H1 (cell line): ENCODE measurements around the gene CEP192. TPM values are rescaled to one million over a fixed set of nuclear protein-coding genes. Genes with fewer than 3 reads are reported as not detected.

Experiments
- CHD7 ChIP-seq: fragments of 300-600 bp; sonication (generic); IDR thresholded peaks from 2 replicates; pipeline ENCODE4 v1.7.1; 2012; ENCODE audit warnings: low read length, moderate library complexity, mild to moderate bottlenecking, inconsistent platforms; ENCODE audit not compliant: insufficient replicate concordance
- EZH2 ChIP-seq: fragments of 200-600 bp; sonication (generic); IDR thresholded peaks from 2 replicates; pipeline ENCODE4 v1.7.1; 2012; ENCODE audit warnings: low read depth, mild to moderate bottlenecking, moderate library complexity, low read length, inconsistent platforms; ENCODE audit not compliant: severe bottlenecking
- JUN ChIP-seq: IDR thresholded peaks from 2 replicates; pipeline ENCODE4 v1.6.1; 2011; ENCODE audit warnings: low read depth, mild to moderate bottlenecking, improper control_type of control experiment, low read length
- KDM4A ChIP-seq: IDR thresholded peaks from one replicate; pipeline ENCODE4 v1.7.1; 2012; ENCODE audit warnings: low read depth, mild to moderate bottlenecking, moderate library complexity, low read length, inconsistent platforms; ENCODE audit not compliant: severe bottlenecking
- RNF2 ChIP-seq: fragments of 200-900, 300-1000 bp; sonication (generic); IDR thresholded peaks from 2 replicates; pipeline ENCODE4 v1.7.1; 2016; ENCODE audit warnings: borderline replicate concordance, low read depth, mild to moderate bottlenecking, antibody characterized with exemption, low read length; ENCODE audit not compliant: poor library complexity, severe bottlenecking; ENCODE audit errors: missing control alignments
- SIN3A ChIP-seq, 2 experiments: IDR thresholded peaks in 1 of 2; conservative IDR thresholded peaks in 1 of 2; 2 replicates each; pipeline ENCODE4 v1.6.1; 2011 to 2012; ENCODE audit warnings: low read length in 2 of 2, improper control_type of control experiment in 1 of 2, low read depth in 1 of 2, mild to moderate bottlenecking in 1 of 2
- SP4 ChIP-seq: IDR thresholded peaks from 2 replicates; pipeline ENCODE4 v1.6.1; 2012; ENCODE audit warnings: low read length, inconsistent platforms
- polyA plus RNA-seq, 7 experiments: library from polyadenylated mRNA; depleted of rRNA in 3 of 7; stranded (reverse) in 5 of 7; unstranded in 2 of 7; fragments of >200 nt in 5 of 7; fragments of 200-250 nt in 2 of 7; gene quantifications; 1 replicate in 5 of 7; 2 replicates in 1 of 7; 4 replicates in 1 of 7; pipeline versions ENCODE4 v1.2.1 to v1.2.3, GENCODE V29; 2011 to 2013; ENCODE audit warnings: missing spikeins in 2 of 7, mixed read lengths in 2 of 7
- total RNA-seq: library from RNA; stranded (reverse); fragmentation: NEBNext Ultra II Directional; extraction: Animal tissue kit (Norgen Biotek cat#: 25700); gene quantifications from 2 replicates; pipeline ENCODE4 v1.2.1, GENCODE V29; 2021

Gene CEP192
- total and polyA plus RNA-seq, 2 of the 8 experiments (the other 6 are each of a cell fraction or from before 2014, with no cell fraction given) = 13.4 to 23.1 TPM

- TF ChIP-seq CHD7 (no peak), EZH2 (no peak), SIN3A (conservative IDR thresholded peaks at IDR 0.05 in 1 of 2, IDR thresholded peaks at IDR 0.05 in 1 of 2; ENCODE audit: low read depth in 1 of 2, low read length in 2 of 2) (no peak), SP4 (no peak), RNF2 (no peak), KDM4A (no peak), JUN (no peak)
- TF ChIP-seq, all 59 proteins: peak for 0
Measured at GRCh38 chr18:13105059-13105458, 113.9 kb downstream of the CEP192 start (continued).
